ENCODE measurements around the gene DIMT1. TPM values are rescaled to one million over a fixed set of nuclear protein-coding genes. Genes with fewer than 3 reads are reported as not detected.

The DIMT1 gene
- total RNA-seq, 1 donor from 2014 or later = 22.1 TPM

DNA sequence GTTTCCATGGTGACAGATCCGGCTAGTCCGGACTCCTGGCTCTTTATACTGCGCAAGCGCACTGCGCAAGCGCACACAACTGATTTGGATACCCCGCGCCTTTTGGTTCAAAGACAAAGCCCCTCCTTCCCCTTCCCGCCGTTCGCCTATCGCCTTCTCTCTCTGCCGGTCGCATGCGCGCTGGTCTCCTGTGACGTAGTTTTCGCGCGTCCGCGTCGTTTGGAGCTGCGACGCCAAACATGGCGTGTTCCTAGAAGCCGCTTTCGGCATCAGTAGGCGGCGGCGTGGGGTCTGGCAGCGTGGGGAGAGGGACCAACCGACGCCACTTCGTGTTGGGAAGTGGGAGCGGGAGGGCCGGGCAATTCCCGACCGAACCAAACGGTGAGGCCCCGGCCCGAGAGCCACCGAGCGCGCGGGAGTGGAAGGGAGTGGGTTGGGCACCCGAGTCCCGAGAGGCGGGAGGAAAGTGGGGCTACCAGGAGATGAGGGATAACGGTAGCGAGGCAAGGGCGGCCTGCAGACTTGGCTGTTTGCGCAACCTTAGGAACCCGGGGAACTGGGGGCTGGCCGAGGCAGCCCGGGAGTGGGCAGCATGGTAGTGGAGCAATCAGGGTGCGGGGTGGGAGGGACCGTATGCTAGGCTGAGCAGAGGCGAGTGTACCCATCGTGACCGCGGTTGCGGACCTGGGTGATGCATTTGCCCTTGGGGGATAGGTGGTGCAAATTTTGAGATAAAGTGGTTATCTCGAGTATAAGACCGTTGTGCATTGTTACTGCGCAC, 9.0 kb upstream of the DIMT1 start, which contains the start of gene IPO11:
Gene IPO11 (plus strand): TSS at position 215 of the 781 bp plus-strand sequence. CDS start 24,517 bp downstream, outside the sequence.
- Mint-ChIP-seq H3K27me3 (no peaks in the 10 kb centered on the region), H3K27ac (peak within 1 kb of the TSS; percentile 89), H3K36me3 (no peaks in the 10 kb centered on the region), H3K4me1 (ENCODE audit: unreplicated experiment) (peaks cover 19% of the 10 kb centered on the region), H3K9me3 (no peaks in the 10 kb centered on the region), H3K4me3 (peak within 1 kb of the TSS; percentile 96)
- no peak for TF ChIP-seq CTCF (conservative IDR thresholded peaks at IDR 0.05)
- peak; percentile 98 for DNase-seq (ENCODE audit: extremely low spot score, unreplicated experiment)

- no peak for DNase-seq (ENCODE audit: extremely low spot score, unreplicated experiment)
- Mint-ChIP-seq H3K27me3 (no peaks in the 10 kb centered on the region), H3K9me3 (no peaks in the 10 kb centered on the region), H3K27ac (no peak overlapping the region), H3K4me1 (ENCODE audit: unreplicated experiment) (no peaks in the 10 kb centered on the region), H3K4me3 (no peak overlapping the region), H3K36me3 (peaks cover 26% of the 10 kb centered on the region)
- TF ChIP-seq CTCF (conservative IDR thresholded peaks at IDR 0.05) = no peak
Measured at GRCh38 chr5:62395210-62395950, 8.3 kb downstream of the DIMT1 start.

DNA sequence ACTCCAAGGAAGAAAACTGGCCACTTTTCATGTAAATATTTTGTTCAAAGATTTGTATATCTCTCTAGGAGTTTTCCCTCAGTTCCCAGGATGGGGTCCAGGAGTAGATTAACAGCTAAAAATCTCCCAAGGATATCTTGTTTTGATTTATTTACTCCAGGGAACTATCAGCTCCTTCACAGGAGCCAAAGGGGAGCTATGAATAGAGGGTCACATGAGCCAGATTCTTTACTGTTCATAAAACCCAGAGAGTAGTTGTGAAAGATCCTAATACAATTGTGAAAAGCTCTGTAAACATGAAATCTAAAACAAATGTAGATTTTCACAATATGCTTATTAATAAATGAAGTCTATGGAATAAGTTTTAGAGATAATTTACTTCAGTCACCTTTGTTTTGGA, 16.9 kb downstream of the DIMT1 start:
- Mint-ChIP-seq H3K4me3 (no peak overlapping the region), H3K9me3 (no peaks in the 10 kb centered on the region), H3K27ac (peak overlapping the region; percentile 63), H3K4me1 (ENCODE audit: unreplicated experiment) (no peaks in the 10 kb centered on the region), H3K36me3 (peaks cover 11% of the 10 kb centered on the region), H3K27me3 (no peaks in the 10 kb centered on the region)
- DNase-seq (ENCODE audit: extremely low spot score, unreplicated experiment) = no peak
- no peak for TF ChIP-seq CTCF (conservative IDR thresholded peaks at IDR 0.05)

GRCh38 chr5:62385816-62386400, 17.8 kb downstream of the DIMT1 start:
- H3K4me3 Mint-ChIP-seq = peak overlapping the region; percentile 77
- H3K9me3 Mint-ChIP-seq = no peaks in the 10 kb centered on the region
- H3K27me3 Mint-ChIP-seq = no peaks in the 10 kb centered on the region
- H3K27ac Mint-ChIP-seq = peak overlapping the region; percentile 99
- no peak for DNase-seq (ENCODE audit: extremely low spot score, unreplicated experiment)
- no peak for TF ChIP-seq CTCF (conservative IDR thresholded peaks at IDR 0.05)
- H3K4me1 Mint-ChIP-seq (ENCODE audit: unreplicated experiment) = no peaks in the 10 kb centered on the region
- peaks cover 15% of the 10 kb centered on the region for H3K36me3 Mint-ChIP-seq

GRCh38 chr5:62385131-62385530, 18.6 kb downstream of the DIMT1 start:
- Mint-ChIP-seq H3K36me3 (peaks cover 16% of the 10 kb centered on the region), H3K27ac (peak overlapping the region; percentile 99), H3K27me3 (no peaks in the 10 kb centered on the region), H3K4me3 (peak overlapping the region; percentile 77), H3K9me3 (no peaks in the 10 kb centered on the region), H3K4me1 (ENCODE audit: unreplicated experiment) (no peaks in the 10 kb centered on the region)
- no peak for TF ChIP-seq CTCF (conservative IDR thresholded peaks at IDR 0.05)
- DNase-seq (ENCODE audit: extremely low spot score, unreplicated experiment) = no peak
